HCT116 (cell line): Measurements from ENCODE around the gene ZFAND6. TPM values are rescaled to one million over a fixed set of nuclear protein-coding genes. Genes with fewer than 3 reads are reported as not detected.

Experiments used
- ATAC-seq: fragments of 200-7000 bp; cut with Tn5 transposase; 2 replicates; pipeline ENCODE4 v1.9.1; 2020; ENCODE audit warnings: mild to moderate bottlenecking, moderate library complexity
- BruUV-seq: library from RNA; stranded (reverse); fragments of 400-500 nt; replicated peaks from 2 replicates; lab custom pipeline; 2021; lab: Mats Ljungman, UMichigan
- CTCF ChIA-PET: fragments of 300-600 bp; sonication (Branson Sonifier 250); formaldehyde crosslinking; loops from one replicate; lab custom pipeline; 2021; ENCODE audit warnings: antibody characterized with exemption; lab: Charles Lee
- POLR2A ChIA-PET: fragments of 300-600, 350-600 bp; sonication (Branson Sonifier 250); formaldehyde crosslinking; loops from one replicate; lab custom pipeline; 2021; ENCODE audit warnings: antibody characterized with exemption; lab: Charles Lee
- RAD21 ChIA-PET, 2 experiments: fragments of 300-600 bp; sonication (Branson Sonifier 250); formaldehyde crosslinking; loops; one replicate each; lab custom pipeline; 2023; ENCODE audit warnings: low total read pairs in 2 of 2; ENCODE audit not compliant: uncharacterized antibody in 2 of 2, unreplicated experiment in 2 of 2, low non-redundant PET in 1 of 2; lab: Charles Lee
- DNase-seq: peaks from one replicate; pipeline ENCODE4 v3.0.0-alpha.2; 2010; ENCODE audit warnings: low read depth, low spot score
- H2AFZ ChIP-seq: fragments of 200-600 bp; shearing (Covaris generic), sonication (generic); 2 replicates; pipeline ENCODE4 v1.6.1; 2017; ENCODE audit warnings: low read depth, mixed run types, mixed read lengths, antibody characterized with exemption, low read length; ENCODE audit not compliant: poor library complexity, severe bottlenecking
- H3K27ac ChIP-seq: 2 replicates; pipeline ENCODE4 v1.5.1; 2012; ENCODE audit warnings: low read depth, low read length
- H3K27me3 ChIP-seq: fragments of 200-600 bp; sonication (generic); 2 replicates; pipeline ENCODE4 v1.6.1; 2016; ENCODE audit warnings: mixed run types, low read length, mixed read lengths; ENCODE audit not compliant: insufficient read depth
- H3K36me3 ChIP-seq, 2 experiments: fragments of 200-500 bp in 1 of 2; fragments of 200-600 bp in 1 of 2; sonication (Bioruptor generic) in 1 of 2; sonication (generic) in 1 of 2; 2 replicates each; pipeline versions ENCODE4 v1.5.1 to v1.6.1; 2014 to 2016; ENCODE audit warnings: low read length in 2 of 2, inconsistent platforms in 1 of 2, mixed read lengths in 1 of 2, mixed run types in 1 of 2; ENCODE audit not compliant: insufficient read depth in 2 of 2, control insufficient read depth in 1 of 2
- H3K4me1 ChIP-seq, 2 experiments: fragments of 200-600 bp in 1 of 2; sonication (generic) in 1 of 2; 2 replicates each; pipeline versions ENCODE4 v1.5.1 to v1.6.1; 2012 to 2017; ENCODE audit warnings: low read length in 2 of 2, inconsistent platforms in 1 of 2, mild to moderate bottlenecking in 1 of 2, mixed read lengths in 1 of 2, mixed run types in 1 of 2, moderate library complexity in 1 of 2; ENCODE audit not compliant: insufficient read depth in 2 of 2, control insufficient read depth in 1 of 2
- H3K4me2 ChIP-seq: fragments of 200-600 bp; sonication (generic); 2 replicates; pipeline ENCODE4 v1.6.1; 2017; ENCODE audit warnings: mixed run types, low read length, mixed read lengths
- H3K4me3 ChIP-seq, 2 experiments: fragments of 200-600 bp in 1 of 2; sonication (generic) in 1 of 2; replicated peaks in 1 of 2; 2 replicates each; pipeline ENCODE4 v1.5.1; 2011 to 2016; ENCODE audit warnings: low read length in 2 of 2, control low read depth in 1 of 2, low read depth in 1 of 2, mild to moderate bottlenecking in 1 of 2, mixed read lengths in 1 of 2, mixed run types in 1 of 2
- H3K79me2 ChIP-seq: fragments of 200-600 bp; sonication (generic); 2 replicates; pipeline ENCODE4 v1.6.1; 2017; ENCODE audit warnings: mild to moderate bottlenecking, mixed run types, low read length, moderate library complexity, mixed read lengths; ENCODE audit not compliant: insufficient read depth
- H3K9ac ChIP-seq: fragments of 200-600 bp; sonication (generic); 2 replicates; pipeline ENCODE4 v1.6.1; 2016; ENCODE audit warnings: low read length, mixed read lengths
- H3K9me2 ChIP-seq: fragments of 200-600 bp; sonication (generic), shearing (Covaris generic); 2 replicates; pipeline ENCODE4 v1.6.1; 2017; ENCODE audit warnings: mixed run types, mild to moderate bottlenecking, moderate library complexity; ENCODE audit not compliant: insufficient read depth
- H3K9me3 ChIP-seq, 2 experiments: fragments of 200-500 bp in 1 of 2; fragments of 200-600 bp in 1 of 2; sonication (Bioruptor generic) in 1 of 2; sonication (generic) in 1 of 2; 2 replicates each; pipeline ENCODE4 v1.6.1; 2014 to 2017; ENCODE audit warnings: low read length in 2 of 2, mixed read lengths in 2 of 2, inconsistent platforms in 1 of 2, low read depth in 1 of 2, mild to moderate bottlenecking in 1 of 2, mixed run types in 1 of 2, moderate library complexity in 1 of 2; ENCODE audit not compliant: control insufficient read depth in 1 of 2, insufficient read depth in 1 of 2
- H4K20me1 ChIP-seq: fragments of 200-600 bp; sonication (generic), shearing (Covaris generic); 2 replicates; pipeline ENCODE4 v1.6.1; 2017; ENCODE audit warnings: mixed run types, mild to moderate bottlenecking, moderate library complexity; ENCODE audit not compliant: insufficient read depth
- ELF1 ChIP-seq: IDR thresholded peaks from 2 replicates; pipeline ENCODE4 v1.6.1; 2012; ENCODE audit warnings: low read depth, borderline replicate concordance
- EZH2 ChIP-seq: fragments of 200-600 bp; sonication (generic); IDR thresholded peaks from 2 replicates; pipeline ENCODE4 v1.6.1; 2017; ENCODE audit warnings: antibody characterized with exemption, mixed run types
- POLR2A ChIP-seq: IDR thresholded peaks from 2 replicates; pipeline ENCODE4 v1.7.0; 2011; ENCODE audit warnings: borderline replicate concordance; ENCODE audit not compliant: insufficient read depth, insufficient read length; ENCODE audit errors: extremely low read depth
- SP1 ChIP-seq: IDR thresholded peaks from 2 replicates; pipeline ENCODE4 v1.6.1; 2012; ENCODE audit warnings: low read depth
- SRF ChIP-seq: IDR thresholded peaks from 2 replicates; pipeline ENCODE4 v1.6.1; 2012; ENCODE audit warnings: low read depth
- TCF7L2 ChIP-seq: IDR thresholded peaks from 2 replicates; pipeline ENCODE4 v1.7.0; 2011; ENCODE audit warnings: borderline replicate concordance, inconsistent platforms; ENCODE audit not compliant: insufficient read depth, insufficient read length; ENCODE audit errors: extremely low read depth
- YY1 ChIP-seq: IDR thresholded peaks from 2 replicates; pipeline ENCODE4 v1.6.1; 2011; ENCODE audit warnings: low read length, low read depth, moderate library complexity, mild to moderate bottlenecking; ENCODE audit not compliant: insufficient replicate concordance; ENCODE audit errors: extremely low read depth
- ZNF274 ChIP-seq: fragments of 200-500 bp; sonication (Bioruptor generic); IDR thresholded peaks from 2 replicates; pipeline ENCODE4 v1.6.1; 2014; ENCODE audit warnings: mild to moderate bottlenecking, low read depth, low read length, inconsistent platforms
- intact Hi-C: fragments of 100-400 bp; cut with micrococcal nuclease; formaldehyde crosslinking; loops from 2 replicates; pipeline ENCODE4 v1.10.0; 2022
- total RNA-seq: library from RNA; stranded (reverse); gene quantifications from one replicate; pipeline ENCODE4 v1.2.1, GENCODE V29; 2021; ENCODE audit not compliant: unreplicated experiment
- TF ChIP-seq, protein P1 (sequence below): IDR thresholded peaks from 2 replicates; pipeline ENCODE4 v1.6.1; 2012
- TF ChIP-seq, protein P2 (sequence below), 3 experiments: fragments of 200-600 bp in 1 of 3; sonication (generic) in 1 of 3; IDR thresholded peaks in 2 of 3; conservative IDR thresholded peaks in 1 of 3; 2 replicates each; pipeline ENCODE4 v1.5.1; 2012 to 2017; ENCODE audit warnings: low read depth in 2 of 3, low read length in 2 of 3, antibody characterized with exemption in 1 of 3, borderline replicate concordance in 1 of 3, control low read depth in 1 of 3, mild to moderate bottlenecking in 1 of 3, mixed read lengths in 1 of 3, mixed run types in 1 of 3, moderate library complexity in 1 of 3; ENCODE audit not compliant: insufficient read depth in 1 of 3

Gene ZFAND6
- total RNA-seq, 1 experiment from 2014 or later = 51.3 TPM

- no peak overlapping the region for H3K27ac ChIP-seq
These were observed 112.3 kb downstream of the ZFAND6 start for GRCh38 chr15:80171787-80172186.

More at GRCh38 chr15:80171787-80172186, 112.3 kb downstream of the ZFAND6 start:
- Histone ChIP-seq H3K9me3 (no peaks in the 10 kb centered on the region), H3K79me2 (no peaks in the 10 kb centered on the region), H3K9me2 (no peaks in the 10 kb centered on the region), H4K20me1 (no peaks in the 10 kb centered on the region), H3K4me2 (no peak overlapping the region), H3K4me3 (no peak overlapping the region), H3K36me3 (no peaks in the 10 kb centered on the region), H3K9ac (no peak overlapping the region), H3K27me3 (no peaks in the 10 kb centered on the region), H2AFZ (no peak overlapping the region), H3K4me1 (no peaks in the 10 kb centered on the region)
- TF ChIP-seq, protein P1, sequence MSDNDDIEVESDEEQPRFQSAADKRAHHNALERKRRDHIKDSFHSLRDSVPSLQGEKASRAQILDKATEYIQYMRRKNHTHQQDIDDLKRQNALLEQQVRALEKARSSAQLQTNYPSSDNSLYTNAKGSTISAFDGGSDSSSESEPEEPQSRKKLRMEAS = no peak
- TF ChIP-seq SRF = no peak
- TF ChIP-seq TCF7L2 = no peak
- no peak for TF ChIP-seq SP1
- TF ChIP-seq EZH2 = no peak
- TF ChIP-seq ELF1 = no peak
- no peak for TF ChIP-seq ZNF274
- TF ChIP-seq, protein P2, sequence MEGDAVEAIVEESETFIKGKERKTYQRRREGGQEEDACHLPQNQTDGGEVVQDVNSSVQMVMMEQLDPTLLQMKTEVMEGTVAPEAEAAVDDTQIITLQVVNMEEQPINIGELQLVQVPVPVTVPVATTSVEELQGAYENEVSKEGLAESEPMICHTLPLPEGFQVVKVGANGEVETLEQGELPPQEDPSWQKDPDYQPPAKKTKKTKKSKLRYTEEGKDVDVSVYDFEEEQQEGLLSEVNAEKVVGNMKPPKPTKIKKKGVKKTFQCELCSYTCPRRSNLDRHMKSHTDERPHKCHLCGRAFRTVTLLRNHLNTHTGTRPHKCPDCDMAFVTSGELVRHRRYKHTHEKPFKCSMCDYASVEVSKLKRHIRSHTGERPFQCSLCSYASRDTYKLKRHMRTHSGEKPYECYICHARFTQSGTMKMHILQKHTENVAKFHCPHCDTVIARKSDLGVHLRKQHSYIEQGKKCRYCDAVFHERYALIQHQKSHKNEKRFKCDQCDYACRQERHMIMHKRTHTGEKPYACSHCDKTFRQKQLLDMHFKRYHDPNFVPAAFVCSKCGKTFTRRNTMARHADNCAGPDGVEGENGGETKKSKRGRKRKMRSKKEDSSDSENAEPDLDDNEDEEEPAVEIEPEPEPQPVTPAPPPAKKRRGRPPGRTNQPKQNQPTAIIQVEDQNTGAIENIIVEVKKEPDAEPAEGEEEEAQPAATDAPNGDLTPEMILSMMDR (IDR thresholded peaks at IDR 0.05 in 2 of 3, conservative IDR thresholded peaks at IDR 0.05 in 1 of 3; ENCODE audit: borderline replicate concordance in 1 of 3, insufficient read depth in 1 of 3, low read depth in 2 of 3, low read length in 2 of 3) = no peak
- no peak for TF ChIP-seq YY1
- TF ChIP-seq POLR2A = no peak
- intact Hi-C loops = loop anchor here (5.0 to 10.0 kb wide), 4 partner anchors 277 to 789 kb away; partner anchors contain the start of gene MTHFS
- ATAC-seq = no peak
- POLR2A ChIA-PET = no interaction called here
- DNase-seq = no peak
- RAD21 ChIA-PET = no interaction called here
- no TSS peak for BruUV-seq
- CTCF ChIA-PET = interaction anchor here (1.4 to 2.1 kb wide), 2 partner anchors 318 to 576 kb away, joined by 5 to 6 read pairs; no protein-coding TSS in a partner anchor
